Neutrophil (primary cell): Measurements from ENCODE around the gene QSOX1.

Experiments
- H3K27ac ChIP-seq: fragments of 200-600 bp; sonication (generic); 2 replicates; pipeline ENCODE4 v1.5.1; 2016; ENCODE audit warnings: mild to moderate bottlenecking, moderate library complexity
- H3K27me3 ChIP-seq: fragments of 200-600 bp; sonication (generic); 2 replicates; pipeline ENCODE4 v1.6.0; 2016; ENCODE audit warnings: mild to moderate bottlenecking
- H3K36me3 ChIP-seq: fragments of 200-600 bp; sonication (generic); 2 replicates; pipeline ENCODE4 v1.5.1; 2017
- H3K4me1 ChIP-seq, 2 experiments: fragments of 200-600 bp in 1 of 2; sonication (generic) in 1 of 2; 1 replicate in 1 of 2; 2 replicates in 1 of 2; pipeline versions ENCODE4 v1.5.1 to v1.6.1; 2013 to 2016; ENCODE audit warnings: low read depth in 1 of 2, low read length in 1 of 2, mild to moderate bottlenecking in 1 of 2, moderate library complexity in 1 of 2; ENCODE audit not compliant: control insufficient read depth in 1 of 2, insufficient read depth in 1 of 2
- H3K4me3 ChIP-seq, 2 experiments: fragments of 200-600 bp in 1 of 2; sonication (generic) in 1 of 2; 1 replicate in 1 of 2; 2 replicates in 1 of 2; pipeline ENCODE4 v1.5.1; 2013 to 2016; ENCODE audit warnings: low read depth in 1 of 2, low read length in 1 of 2, mild to moderate bottlenecking in 1 of 2, moderate library complexity in 1 of 2
- H3K9me3 ChIP-seq: fragments of 200-600 bp; sonication (generic); 2 replicates; pipeline ENCODE4 v1.5.1; 2016
- TF ChIP-seq, protein P1 (sequence below): fragments of 200-600 bp; sonication (generic); IDR thresholded peaks from 2 replicates; pipeline ENCODE4 v1.5.1; 2016; ENCODE audit warnings: antibody characterized with exemption

Gene QSOX1

DNA sequence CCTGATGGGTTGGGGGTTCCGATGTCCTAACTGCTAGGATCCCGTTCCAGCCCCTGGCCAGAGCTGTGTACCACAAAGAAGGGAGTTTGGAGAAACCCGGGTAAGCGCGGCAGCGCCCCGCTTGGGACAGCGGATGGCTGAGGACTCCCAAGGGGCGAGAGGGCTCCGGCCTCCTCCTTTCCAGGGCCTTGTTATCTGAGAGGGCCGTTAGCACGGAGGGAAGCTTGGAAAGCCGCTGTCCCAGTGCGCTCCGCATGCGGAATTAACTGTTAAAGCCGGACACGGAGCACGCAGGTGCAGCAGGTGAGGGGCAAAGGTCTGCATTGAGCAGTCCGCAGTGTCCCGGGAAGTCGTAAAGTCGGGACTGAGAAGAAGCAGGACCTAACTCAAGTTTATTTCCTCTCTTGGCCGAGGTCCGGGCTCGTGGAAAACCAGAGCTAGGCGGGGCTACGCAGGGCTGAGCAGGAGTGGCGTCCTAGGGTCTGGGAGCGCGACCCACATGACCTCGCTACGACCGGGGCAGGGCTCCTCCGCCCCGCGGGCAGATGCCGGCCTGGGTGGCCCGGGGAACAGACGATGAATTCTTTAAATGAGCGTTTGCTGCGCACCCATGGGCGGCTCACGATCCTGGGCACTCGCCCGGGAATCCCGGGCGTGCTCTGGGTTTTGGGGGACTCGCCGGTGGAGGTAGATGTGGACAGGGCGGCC is 79.9 kb downstream of the QSOX1 start:
- no peaks in the 10 kb centered on the region for H3K36me3 ChIP-seq
- H3K27me3 ChIP-seq, result peaks cover 100% of the 10 kb centered on the region
- H3K27ac ChIP-seq, result no peak overlapping the region
- TF ChIP-seq, protein P1, sequence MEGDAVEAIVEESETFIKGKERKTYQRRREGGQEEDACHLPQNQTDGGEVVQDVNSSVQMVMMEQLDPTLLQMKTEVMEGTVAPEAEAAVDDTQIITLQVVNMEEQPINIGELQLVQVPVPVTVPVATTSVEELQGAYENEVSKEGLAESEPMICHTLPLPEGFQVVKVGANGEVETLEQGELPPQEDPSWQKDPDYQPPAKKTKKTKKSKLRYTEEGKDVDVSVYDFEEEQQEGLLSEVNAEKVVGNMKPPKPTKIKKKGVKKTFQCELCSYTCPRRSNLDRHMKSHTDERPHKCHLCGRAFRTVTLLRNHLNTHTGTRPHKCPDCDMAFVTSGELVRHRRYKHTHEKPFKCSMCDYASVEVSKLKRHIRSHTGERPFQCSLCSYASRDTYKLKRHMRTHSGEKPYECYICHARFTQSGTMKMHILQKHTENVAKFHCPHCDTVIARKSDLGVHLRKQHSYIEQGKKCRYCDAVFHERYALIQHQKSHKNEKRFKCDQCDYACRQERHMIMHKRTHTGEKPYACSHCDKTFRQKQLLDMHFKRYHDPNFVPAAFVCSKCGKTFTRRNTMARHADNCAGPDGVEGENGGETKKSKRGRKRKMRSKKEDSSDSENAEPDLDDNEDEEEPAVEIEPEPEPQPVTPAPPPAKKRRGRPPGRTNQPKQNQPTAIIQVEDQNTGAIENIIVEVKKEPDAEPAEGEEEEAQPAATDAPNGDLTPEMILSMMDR, result no peak
- H3K4me3 ChIP-seq, result peak overlapping the region; percentile 15 to 17
- H3K9me3 ChIP-seq, result no peaks in the 10 kb centered on the region
- H3K4me1 ChIP-seq, result peaks cover 57 to 76% of the 10 kb centered on the region in 2 experiments

- H3K27me3 ChIP-seq, result peaks cover 100% of the 10 kb centered on the region
- no peaks in the 10 kb centered on the region for H3K9me3 ChIP-seq
- no peaks in the 10 kb centered on the region for H3K36me3 ChIP-seq
- TF ChIP-seq, protein P1, result no peak
- H3K27ac ChIP-seq, result no peak overlapping the region
- peak overlapping the region; percentile 15 to 25 for H3K4me3 ChIP-seq
- peaks cover 57 to 71% of the 10 kb centered on the region in 2 experiments for H3K4me1 ChIP-seq
Observed at GRCh38 chr1:180235077-180235501, 80.4 kb downstream of the QSOX1 start.

DNA sequence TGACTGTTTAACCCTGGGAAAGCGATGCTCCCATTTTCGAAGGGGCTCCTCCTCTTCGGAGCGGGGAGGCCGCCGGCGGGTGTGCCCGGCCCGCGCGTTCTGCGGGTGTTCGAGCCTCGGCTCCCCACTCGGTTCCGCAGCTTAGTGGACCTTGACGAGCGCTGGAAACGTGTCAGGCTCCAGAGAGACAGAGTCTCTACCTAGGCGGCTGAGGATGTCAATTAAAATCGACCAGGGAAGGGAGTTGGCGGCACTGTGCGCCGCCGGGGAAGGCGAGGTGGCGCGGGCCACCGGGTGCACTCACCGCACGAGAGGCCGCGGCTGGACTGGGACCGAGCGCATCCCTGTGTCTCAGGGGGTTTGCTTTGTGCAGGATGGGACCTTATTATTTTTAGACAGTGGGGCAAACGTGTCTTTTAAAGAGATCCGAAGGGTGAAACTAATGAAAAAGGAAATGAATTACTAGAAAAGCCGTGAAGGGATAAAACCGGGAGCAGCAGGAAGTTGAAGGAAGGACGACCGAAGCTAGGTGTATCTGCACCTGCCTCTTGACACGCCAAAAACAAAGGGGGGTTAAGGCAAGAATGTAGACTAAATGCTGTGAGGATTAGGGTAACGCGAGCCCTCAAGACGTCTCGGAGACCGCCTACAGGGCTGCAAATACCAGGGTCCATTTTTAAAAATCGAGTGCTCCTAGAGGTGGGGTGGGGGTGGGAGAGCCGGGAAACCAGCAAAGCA is 81.0 kb downstream of the QSOX1 start:
- Histone ChIP-seq H3K36me3 (no peaks in the 10 kb centered on the region), H3K27ac (no peak overlapping the region), H3K4me3 (peak overlapping the region; percentile 15 to 25), H3K9me3 (no peaks in the 10 kb centered on the region), H3K4me1 (peaks cover 52 to 65% of the 10 kb centered on the region in 2 experiments), H3K27me3 (peaks cover 100% of the 10 kb centered on the region)
- TF ChIP-seq, protein P1, result no peak

GRCh38 chr1:180236698-180237509 is 82.2 kb downstream of the QSOX1 start:
- Histone ChIP-seq H3K9me3 (no peaks in the 10 kb centered on the region), H3K27me3 (peaks cover 100% of the 10 kb centered on the region), H3K4me1 (peaks cover 39 to 52% of the 10 kb centered on the region in 2 experiments), H3K27ac (no peak overlapping the region), H3K36me3 (no peaks in the 10 kb centered on the region), H3K4me3 (no peak overlapping the region)
- TF ChIP-seq, protein P1, result no peak

DNA sequence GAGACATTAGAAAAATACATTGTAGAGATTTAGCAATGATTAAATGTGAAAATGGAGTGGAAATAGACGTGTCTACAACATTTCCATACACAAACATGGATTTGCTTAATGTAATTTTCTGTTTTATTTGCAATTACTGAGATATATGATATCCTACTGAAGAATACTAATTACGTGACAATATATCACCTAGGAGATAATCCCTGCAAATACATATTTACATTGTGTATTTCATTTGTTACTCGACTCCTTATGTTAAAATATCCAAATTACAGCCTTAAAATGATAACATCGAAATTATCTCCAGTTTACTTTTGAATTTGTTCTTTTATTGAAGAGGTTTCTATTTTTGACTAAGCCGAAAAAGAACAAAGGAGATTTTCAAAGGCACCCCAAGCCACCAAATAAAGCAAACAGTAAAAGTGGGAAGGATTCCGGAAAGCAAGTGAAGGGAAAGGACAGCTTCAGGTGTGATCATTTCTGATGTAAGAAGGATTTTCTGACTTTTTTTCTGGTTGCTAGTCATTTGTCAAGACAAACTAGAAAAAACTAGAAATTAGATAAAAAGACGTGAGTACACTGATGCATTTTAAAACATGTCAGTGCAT is 83.3 kb downstream of the QSOX1 start:
- Histone ChIP-seq H3K27ac (no peak overlapping the region), H3K27me3 (peaks cover 100% of the 10 kb centered on the region), H3K36me3 (no peaks in the 10 kb centered on the region), H3K4me3 (no peak overlapping the region), H3K9me3 (no peaks in the 10 kb centered on the region), H3K4me1 (peaks cover 35 to 42% of the 10 kb centered on the region in 2 experiments)
- TF ChIP-seq, protein P1, result no peak
